ENCODE measurements around the gene ATF7. TPM values are rescaled to one million over a fixed set of nuclear protein-coding genes. Genes with fewer than 3 reads are reported as not detected.

ATF7 gene
- total and polyA plus RNA-seq, 2 donors (not counting 1 experiment from before 2014, with no cell fraction given), result 11.4 to 24.7 TPM

DNA sequence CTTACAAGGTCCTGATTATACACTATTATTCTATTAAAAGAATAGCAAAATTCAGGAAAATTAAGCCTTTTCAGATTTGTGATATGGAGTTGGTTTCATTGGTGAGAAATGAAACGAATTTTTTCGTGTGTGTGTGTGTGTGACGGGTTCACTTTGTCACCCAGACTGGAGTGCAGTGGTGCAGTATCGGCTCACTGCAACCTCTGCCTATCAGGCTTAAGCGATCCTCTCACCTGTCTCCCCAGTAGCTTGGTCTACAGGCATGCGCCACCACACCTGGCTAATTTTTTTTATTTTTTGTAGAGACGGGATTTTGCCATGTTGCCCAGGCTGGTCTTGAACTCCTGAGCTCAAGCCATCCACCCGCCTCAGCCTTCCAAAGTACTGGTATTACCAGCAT is 164.6 kb downstream of the ATF7 start:
- H3K9ac ChIP-seq (ENCODE audit: insufficient read depth, low read length), result no peak overlapping the region
- H4K20me1 ChIP-seq (ENCODE audit: control insufficient read depth, extremely low read depth, insufficient read depth, low read length), result no peaks in the 10 kb centered on the region
- no peak overlapping the region for H3K4me2 ChIP-seq (ENCODE audit: extremely low read depth, insufficient read depth, low read length)

DNA sequence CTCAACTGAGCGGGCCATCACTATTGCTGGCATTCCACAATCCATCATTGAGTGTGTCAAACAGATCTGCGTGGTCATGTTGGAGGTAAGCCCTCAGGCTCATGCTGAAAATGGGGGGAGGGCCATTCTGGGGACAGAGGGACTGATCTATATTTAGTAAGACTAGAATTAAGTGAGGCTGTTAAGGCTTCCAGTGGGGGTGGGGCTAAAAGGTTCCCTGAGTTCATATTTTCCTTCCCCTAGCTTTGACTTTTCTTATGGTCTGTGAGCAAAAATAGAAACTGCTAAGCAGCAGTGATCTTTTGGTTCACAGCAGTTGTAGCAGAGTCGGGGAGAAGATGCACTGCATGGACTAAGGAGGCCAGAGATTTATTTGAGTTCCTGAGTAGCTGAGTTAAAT is 165.1 kb downstream of the ATF7 start:
- Histone ChIP-seq H3K4me3 (replicated peaks in 1 of 4; ENCODE audit: control extremely low read depth in 1 of 4, insufficient read depth in 1 of 4, low read depth in 3 of 4, low read length in 4 of 4) (no peak overlapping the region), H3K36me3 (ENCODE audit: control insufficient read depth, insufficient read depth, low read length) (peaks cover 37% of the 10 kb centered on the region), H3K9me3 (ENCODE audit: control insufficient read depth, insufficient read depth, low read depth, low read length) (no peaks in the 10 kb centered on the region), H3K79me2 (ENCODE audit: control insufficient read depth, insufficient read depth, low read length) (peaks cover 85% of the 10 kb centered on the region), H3K4me2 (ENCODE audit: extremely low read depth, insufficient read depth, low read length) (no peak overlapping the region), H3K4me1 (ENCODE audit: control insufficient read depth, extremely low read depth, insufficient read depth, low read length) (peaks cover 6% of the 10 kb centered on the region), H3K9ac (ENCODE audit: insufficient read depth, low read length) (no peak overlapping the region), H4K20me1 (ENCODE audit: control insufficient read depth, extremely low read depth, insufficient read depth, low read length) (no peaks in the 10 kb centered on the region), H2AFZ (ENCODE audit: low read length) (no peak overlapping the region), H3K27me3 (ENCODE audit: control insufficient read depth, insufficient read depth, low read length) (no peaks in the 10 kb centered on the region), H3K27ac (ENCODE audit: insufficient read depth, low read length) (no peak overlapping the region)
- TF ChIP-seq EZH2 (IDR thresholded peaks at IDR 0.05; ENCODE audit: low read length, missing control alignments), result no peak
- TF ChIP-seq, protein P1, sequence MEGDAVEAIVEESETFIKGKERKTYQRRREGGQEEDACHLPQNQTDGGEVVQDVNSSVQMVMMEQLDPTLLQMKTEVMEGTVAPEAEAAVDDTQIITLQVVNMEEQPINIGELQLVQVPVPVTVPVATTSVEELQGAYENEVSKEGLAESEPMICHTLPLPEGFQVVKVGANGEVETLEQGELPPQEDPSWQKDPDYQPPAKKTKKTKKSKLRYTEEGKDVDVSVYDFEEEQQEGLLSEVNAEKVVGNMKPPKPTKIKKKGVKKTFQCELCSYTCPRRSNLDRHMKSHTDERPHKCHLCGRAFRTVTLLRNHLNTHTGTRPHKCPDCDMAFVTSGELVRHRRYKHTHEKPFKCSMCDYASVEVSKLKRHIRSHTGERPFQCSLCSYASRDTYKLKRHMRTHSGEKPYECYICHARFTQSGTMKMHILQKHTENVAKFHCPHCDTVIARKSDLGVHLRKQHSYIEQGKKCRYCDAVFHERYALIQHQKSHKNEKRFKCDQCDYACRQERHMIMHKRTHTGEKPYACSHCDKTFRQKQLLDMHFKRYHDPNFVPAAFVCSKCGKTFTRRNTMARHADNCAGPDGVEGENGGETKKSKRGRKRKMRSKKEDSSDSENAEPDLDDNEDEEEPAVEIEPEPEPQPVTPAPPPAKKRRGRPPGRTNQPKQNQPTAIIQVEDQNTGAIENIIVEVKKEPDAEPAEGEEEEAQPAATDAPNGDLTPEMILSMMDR (conservative IDR thresholded peaks at IDR 0.05 in 1 of 2, IDR thresholded peaks at IDR 0.05 in 1 of 2; ENCODE audit: low read depth in 1 of 2, low read length in 2 of 2), result no peak
- DNase-seq (ENCODE audit: low read depth in 2 of 2), result no peak

More for the DNA sequence above, 164.6 kb downstream of the ATF7 start:
- Histone ChIP-seq H3K9me3 (ENCODE audit: control insufficient read depth, insufficient read depth, low read depth, low read length) (no peaks in the 10 kb centered on the region), H3K4me1 (ENCODE audit: control insufficient read depth, extremely low read depth, insufficient read depth, low read length) (peaks cover 4% of the 10 kb centered on the region), H3K79me2 (ENCODE audit: control insufficient read depth, insufficient read depth, low read length) (peaks cover 85% of the 10 kb centered on the region), H3K27ac (ENCODE audit: insufficient read depth, low read length) (no peak overlapping the region), H2AFZ (ENCODE audit: low read length) (no peak overlapping the region), H3K36me3 (ENCODE audit: control insufficient read depth, insufficient read depth, low read length) (peaks cover 37% of the 10 kb centered on the region), H3K4me3 (replicated peaks in 1 of 4; ENCODE audit: control extremely low read depth in 1 of 4, insufficient read depth in 1 of 4, low read depth in 3 of 4, low read length in 4 of 4) (no peak overlapping the region), H3K27me3 (ENCODE audit: control insufficient read depth, insufficient read depth, low read length) (no peaks in the 10 kb centered on the region)
- DNase-seq (ENCODE audit: low read depth in 2 of 2), result no peak
- TF ChIP-seq, protein P1 (conservative IDR thresholded peaks at IDR 0.05 in 1 of 2, IDR thresholded peaks at IDR 0.05 in 1 of 2; ENCODE audit: low read depth in 1 of 2, low read length in 2 of 2), result no peak
- TF ChIP-seq EZH2 (IDR thresholded peaks at IDR 0.05; ENCODE audit: low read length, missing control alignments), result no peak

DNA sequence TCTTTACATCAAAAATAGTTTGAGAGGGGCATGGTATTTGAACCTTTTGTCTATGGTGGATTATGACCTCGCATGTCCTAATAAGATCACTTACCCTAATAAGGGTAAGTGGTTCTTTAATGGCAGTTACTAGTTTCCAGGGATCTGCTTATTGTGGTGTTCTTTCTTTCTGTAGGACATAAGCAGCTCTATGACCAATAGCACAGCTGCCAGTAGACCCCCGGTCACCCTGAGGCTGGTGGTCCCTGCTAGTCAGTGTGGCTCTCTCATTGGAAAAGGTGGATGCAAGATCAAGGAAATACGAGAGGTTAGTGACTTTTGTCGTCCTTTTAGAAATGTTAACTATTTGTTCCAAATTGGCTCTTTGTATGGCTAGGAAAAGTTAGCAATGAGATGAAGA is 167.1 kb downstream of the ATF7 start:
- no peaks in the 10 kb centered on the region for H3K27me3 ChIP-seq (ENCODE audit: control insufficient read depth, insufficient read depth, low read length)
- no peak overlapping the region for H3K4me3 ChIP-seq (replicated peaks in 1 of 4; ENCODE audit: control extremely low read depth in 1 of 4, insufficient read depth in 1 of 4, low read depth in 3 of 4, low read length in 4 of 4)
- peaks cover 9% of the 10 kb centered on the region for H4K20me1 ChIP-seq (ENCODE audit: control insufficient read depth, extremely low read depth, insufficient read depth, low read length)
- peaks cover 88% of the 10 kb centered on the region for H3K79me2 ChIP-seq (ENCODE audit: control insufficient read depth, insufficient read depth, low read length)
- H3K9me3 ChIP-seq (ENCODE audit: control insufficient read depth, insufficient read depth, low read depth, low read length), result no peaks in the 10 kb centered on the region
- no peak overlapping the region for H2AFZ ChIP-seq (ENCODE audit: low read length)
- peaks cover 8% of the 10 kb centered on the region for H3K4me1 ChIP-seq (ENCODE audit: control insufficient read depth, extremely low read depth, insufficient read depth, low read length)
- no peak overlapping the region for H3K9ac ChIP-seq (ENCODE audit: insufficient read depth, low read length)
- DNase-seq (ENCODE audit: low read depth in 2 of 2), result no peak
- TF ChIP-seq EZH2 (IDR thresholded peaks at IDR 0.05; ENCODE audit: low read length, missing control alignments), result no peak
- TF ChIP-seq, protein P1 (conservative IDR thresholded peaks at IDR 0.05 in 1 of 2, IDR thresholded peaks at IDR 0.05 in 1 of 2; ENCODE audit: low read depth in 1 of 2, low read length in 2 of 2), result no peak
- H3K27ac ChIP-seq (ENCODE audit: insufficient read depth, low read length), result no peak overlapping the region
- no peak overlapping the region for H3K4me2 ChIP-seq (ENCODE audit: extremely low read depth, insufficient read depth, low read length)
- peaks cover 38% of the 10 kb centered on the region for H3K36me3 ChIP-seq (ENCODE audit: control insufficient read depth, insufficient read depth, low read length)

Other genes starting within 250 kb of the ATF7 start
- gene SP1, start 246.2 kb downstream of the ATF7 start, total RNA-seq, result 31.3 and 35.3 TPM in 2 replicates
- gene SP1, start 246.2 kb downstream of the ATF7 start, polyA plus RNA-seq, result 38.9 and 42.0 TPM in 2 replicates
- not detected in 2 replicates for gene AMHR2, start 202.5 kb downstream of the ATF7 start, total RNA-seq
- not detected in 2 replicates for gene AMHR2, start 202.5 kb downstream of the ATF7 start, polyA plus RNA-seq
- gene PRR13, start 184.6 kb downstream of the ATF7 start, total RNA-seq, result 30.3 and 48.1 TPM in 2 replicates
- gene PRR13, start 184.6 kb downstream of the ATF7 start, polyA plus RNA-seq, result 114 and 157 TPM in 2 replicates
- gene PCBP2, start 174.3 kb downstream of the ATF7 start, total RNA-seq, result 251 and 271 TPM in 2 replicates
- gene PCBP2, start 174.3 kb downstream of the ATF7 start, polyA plus RNA-seq, result 315 and 374 TPM in 2 replicates
- 37.8 and 40.8 TPM in 2 replicates for gene MAP3K12, start 126.9 kb downstream of the ATF7 start, total RNA-seq
- 31.2 and 31.6 TPM in 2 replicates for gene MAP3K12, start 126.9 kb downstream of the ATF7 start, polyA plus RNA-seq
- gene TARBP2, start 125.1 kb downstream of the ATF7 start, total RNA-seq, result 37.8 and 39.3 TPM in 2 replicates
- 19.8 and 25.9 TPM in 2 replicates for gene TARBP2, start 125.1 kb downstream of the ATF7 start, polyA plus RNA-seq
- gene NPFF, start 118.9 kb downstream of the ATF7 start, total RNA-seq, result not detected in 2 replicates
- gene NPFF, start 118.9 kb downstream of the ATF7 start, polyA plus RNA-seq, result not detected in 2 replicates
- 148 and 169 TPM in 2 replicates for gene ATP5MC2, start 49.7 kb upstream of the ATF7 start, total RNA-seq
- gene ATP5MC2, start 49.7 kb upstream of the ATF7 start, polyA plus RNA-seq, result 232 and 372 TPM in 2 replicates
- 116 and 118 TPM in 2 replicates for gene CALCOCO1, start 101.1 kb upstream of the ATF7 start, total RNA-seq
- 74.6 and 125 TPM in 2 replicates for gene CALCOCO1, start 101.1 kb upstream of the ATF7 start, polyA plus RNA-seq
- not detected in 2 replicates for gene CISTR, start 125.6 kb upstream of the ATF7 start, total RNA-seq
- gene CISTR, start 125.6 kb upstream of the ATF7 start, polyA plus RNA-seq, result not detected in 2 replicates